ENCODE measurements around the gene FAF1.

- TF ChIP-seq CTCF (IDR thresholded peaks at IDR 0.05), result no peak
- no peak for TF ChIP-seq POLR2A (IDR thresholded peaks at IDR 0.05)
- TF ChIP-seq EP300 (IDR thresholded peaks at IDR 0.05), result no peak
Measured at GRCh38 chr1:50637460-50637859, 322.6 kb downstream of the FAF1 start.

Measured in ovary (tissue), 3 donors.